Endodermal cell (in vitro differentiated cells): ENCODE data around the gene ARHGAP10. TPM values are rescaled to one million over a fixed set of nuclear protein-coding genes. Genes with fewer than 3 reads are reported as not detected.

Experiments used
- DNase-seq: peaks from one replicate; pipeline ENCODE4 v3.0.0-alpha.2; 2017
- H3K27ac ChIP-seq: 2 replicates; pipeline ENCODE4 v1.5.1; 2013; ENCODE audit warnings: mild to moderate bottlenecking, low read depth, low read length, moderate library complexity
- H3K27me3 ChIP-seq: 2 replicates; pipeline ENCODE4 v1.6.1; 2013; ENCODE audit warnings: mild to moderate bottlenecking, low read length, moderate library complexity; ENCODE audit not compliant: insufficient read depth, control insufficient read depth, poor library complexity, severe bottlenecking
- H3K36me3 ChIP-seq: 2 replicates; pipeline ENCODE4 v1.7.0; 2013; ENCODE audit warnings: mild to moderate bottlenecking, low read length, moderate library complexity; ENCODE audit not compliant: control insufficient read depth, insufficient read depth
- H3K4me1 ChIP-seq: one replicate; pipeline ENCODE4 v1.7.0; 2013; ENCODE audit warnings: low read length; ENCODE audit not compliant: control insufficient read depth, insufficient read depth
- H3K4me3 ChIP-seq: 2 replicates; pipeline ENCODE4 v1.5.1; 2013; ENCODE audit warnings: mild to moderate bottlenecking, low read length, moderate library complexity
- H3K9ac ChIP-seq: 2 replicates; pipeline ENCODE4 v1.6.1; 2013; ENCODE audit warnings: mild to moderate bottlenecking, low read length, moderate library complexity; ENCODE audit not compliant: poor library complexity, severe bottlenecking; ENCODE audit errors: extremely low read depth
- H3K9me3 ChIP-seq: 2 replicates; pipeline ENCODE4 v1.6.1; 2013; ENCODE audit warnings: mild to moderate bottlenecking, low read length, moderate library complexity; ENCODE audit not compliant: control insufficient read depth
- H3K27ac Mint-ChIP-seq: 2 replicates; pipeline ENCODE4 v1.8.0; 2020; ENCODE audit warnings: mixed read lengths
- H3K27me3 Mint-ChIP-seq: 2 replicates; pipeline ENCODE4 v1.8.0; 2021; ENCODE audit warnings: mild to moderate bottlenecking, mixed read lengths; ENCODE audit not compliant: insufficient read depth
- H3K36me3 Mint-ChIP-seq: 2 replicates; pipeline ENCODE4 v1.8.0; 2020; ENCODE audit warnings: low read depth, mixed read lengths
- H3K4me1 Mint-ChIP-seq: 2 replicates; pipeline ENCODE4 v1.8.0; 2020; ENCODE audit warnings: mixed read lengths
- H3K4me3 Mint-ChIP-seq: 2 replicates; pipeline ENCODE4 v1.8.0; 2020; ENCODE audit warnings: mild to moderate bottlenecking, moderate library complexity, mixed read lengths
- H3K9me3 Mint-ChIP-seq: 2 replicates; pipeline ENCODE4 v1.8.0; 2020; ENCODE audit warnings: mild to moderate bottlenecking, mixed read lengths
- WGBS, 2 experiments: methylation state at CpG; one replicate each; pipeline versions ENCODE4 v1.1.5 to v1.1.7; 2013; ENCODE audit warnings: missing lambda C conversion rate in 2 of 2, mixed read lengths in 1 of 2; ENCODE audit not compliant: insufficient coverage in 1 of 2, insufficient read length in 1 of 2; 5-methylcytosine and 5-hydroxymethylcytosine counted together
- total RNA-seq, 2 donors: library from RNA; stranded (reverse); fragmentation: NEBNext Ultra II Directional in 1 of 2; extraction: Animal tissue kit (Norgen Biotek cat#: 25700) in 1 of 2; gene quantifications; 2 replicates in 1 of 2; 3 replicates in 1 of 2; pipeline ENCODE4 v1.2.1, GENCODE V29; 2021
- TF ChIP-seq, protein P1 (sequence below): fragments of 200-600 bp; sonication (generic); conservative IDR thresholded peaks from 2 replicates; pipeline ENCODE4 v1.5.0; 2021; ENCODE audit warnings: antibody characterized with exemption, mild to moderate bottlenecking

ARHGAP10 gene
- total RNA-seq, 2 donors from 2014 or later: 9.1 to 11.8 TPM

GRCh38 chr4:148034813-148035212, 302.9 kb downstream of the ARHGAP10 start:
- no peaks in the 10 kb centered on the region for H3K4me1 Mint-ChIP-seq
- DNase-seq: no peak
- H3K27me3 Mint-ChIP-seq: no peaks in the 10 kb centered on the region
- H3K36me3 Mint-ChIP-seq: no peaks in the 10 kb centered on the region
- no peak overlapping the region for H3K27ac Mint-ChIP-seq
- no peak overlapping the region for H3K9ac ChIP-seq
- TF ChIP-seq, protein P1, sequence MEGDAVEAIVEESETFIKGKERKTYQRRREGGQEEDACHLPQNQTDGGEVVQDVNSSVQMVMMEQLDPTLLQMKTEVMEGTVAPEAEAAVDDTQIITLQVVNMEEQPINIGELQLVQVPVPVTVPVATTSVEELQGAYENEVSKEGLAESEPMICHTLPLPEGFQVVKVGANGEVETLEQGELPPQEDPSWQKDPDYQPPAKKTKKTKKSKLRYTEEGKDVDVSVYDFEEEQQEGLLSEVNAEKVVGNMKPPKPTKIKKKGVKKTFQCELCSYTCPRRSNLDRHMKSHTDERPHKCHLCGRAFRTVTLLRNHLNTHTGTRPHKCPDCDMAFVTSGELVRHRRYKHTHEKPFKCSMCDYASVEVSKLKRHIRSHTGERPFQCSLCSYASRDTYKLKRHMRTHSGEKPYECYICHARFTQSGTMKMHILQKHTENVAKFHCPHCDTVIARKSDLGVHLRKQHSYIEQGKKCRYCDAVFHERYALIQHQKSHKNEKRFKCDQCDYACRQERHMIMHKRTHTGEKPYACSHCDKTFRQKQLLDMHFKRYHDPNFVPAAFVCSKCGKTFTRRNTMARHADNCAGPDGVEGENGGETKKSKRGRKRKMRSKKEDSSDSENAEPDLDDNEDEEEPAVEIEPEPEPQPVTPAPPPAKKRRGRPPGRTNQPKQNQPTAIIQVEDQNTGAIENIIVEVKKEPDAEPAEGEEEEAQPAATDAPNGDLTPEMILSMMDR: no peak
- WGBS, 2 experiments: 71% methylated on average over 1 of the region's 1 CpG; no CpG with 5 or more reads in 1 of the 2 experiments
- H3K4me3 ChIP-seq: no peak overlapping the region
- no peaks in the 10 kb centered on the region for H3K27me3 ChIP-seq
- no peak overlapping the region for H3K27ac ChIP-seq
- no peaks in the 10 kb centered on the region for H3K36me3 ChIP-seq
- no peaks in the 10 kb centered on the region for H3K9me3 Mint-ChIP-seq
- H3K9me3 ChIP-seq: no peaks in the 10 kb centered on the region
- H3K4me3 Mint-ChIP-seq: no peak overlapping the region
- H3K4me1 ChIP-seq: no peaks in the 10 kb centered on the region

GRCh38 chr4:148041606-148042329, 309.9 kb downstream of the ARHGAP10 start:
- no peaks in the 10 kb centered on the region for H3K4me1 ChIP-seq
- Mint-ChIP-seq H3K36me3 (no peaks in the 10 kb centered on the region), H3K4me3 (no peak overlapping the region), H3K4me1 (peaks cover 5% of the 10 kb centered on the region), H3K27ac (no peak overlapping the region), H3K9me3 (no peaks in the 10 kb centered on the region), H3K27me3 (no peaks in the 10 kb centered on the region)
- no peak for DNase-seq
- TF ChIP-seq, protein P1: no peak
- no peaks in the 10 kb centered on the region for H3K9me3 ChIP-seq
- no peaks in the 10 kb centered on the region for H3K27me3 ChIP-seq
- H3K9ac ChIP-seq: no peak overlapping the region
- 87 to 88% methylated on average over 7 of the region's 7 CpGs for WGBS, 2 experiments
- H3K36me3 ChIP-seq: no peaks in the 10 kb centered on the region
- no peak overlapping the region for H3K4me3 ChIP-seq
- no peak overlapping the region for H3K27ac ChIP-seq

DNA sequence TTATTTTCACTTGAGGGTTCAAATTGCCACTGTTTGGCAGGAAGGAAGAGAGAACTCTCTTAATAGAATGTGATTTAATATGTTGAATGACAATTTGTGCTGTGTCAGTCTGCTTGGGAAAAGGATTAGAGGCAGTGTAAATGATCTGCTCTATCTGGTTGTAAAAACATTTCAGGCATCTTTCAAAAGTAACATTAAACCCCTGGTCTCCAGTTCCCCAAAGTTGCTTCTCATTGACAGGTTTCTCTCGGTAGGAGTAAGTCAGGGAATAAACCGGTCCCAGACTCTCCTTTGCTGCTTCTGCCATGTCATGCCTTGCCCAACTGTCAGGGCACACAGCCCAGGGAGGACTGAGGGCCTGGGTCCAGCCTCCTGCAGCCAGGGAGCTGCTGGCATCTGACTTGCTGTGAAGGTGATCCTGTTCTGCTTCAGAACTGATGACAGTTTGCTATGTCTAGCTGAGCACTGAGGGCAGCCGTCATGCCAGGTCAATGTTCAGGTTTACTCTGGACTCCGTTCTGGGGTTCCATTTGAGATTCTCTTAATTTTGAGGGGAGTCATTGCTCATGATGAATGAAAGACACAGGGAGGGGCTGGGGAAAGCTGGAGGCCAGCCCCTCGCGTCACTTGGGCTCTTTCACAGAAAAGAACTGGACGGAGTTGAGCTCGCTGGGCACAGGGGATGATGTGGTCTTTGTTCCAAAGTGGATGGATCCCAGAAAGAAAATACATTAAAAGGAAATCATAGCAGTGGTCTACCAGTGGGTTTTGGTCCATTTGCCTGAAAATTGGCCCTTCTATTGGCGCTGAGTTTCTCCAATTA, 312.4 kb downstream of the ARHGAP10 start:
- Histone ChIP-seq H3K9ac (no peak overlapping the region), H3K27ac (no peak overlapping the region), H3K9me3 (no peaks in the 10 kb centered on the region), H3K36me3 (no peaks in the 10 kb centered on the region), H3K4me1 (no peaks in the 10 kb centered on the region), H3K4me3 (no peak overlapping the region), H3K27me3 (no peaks in the 10 kb centered on the region)
- Mint-ChIP-seq H3K27ac (no peak overlapping the region), H3K36me3 (peaks cover 6% of the 10 kb centered on the region), H3K9me3 (no peaks in the 10 kb centered on the region), H3K4me3 (no peak overlapping the region), H3K4me1 (peaks cover 10% of the 10 kb centered on the region), H3K27me3 (no peaks in the 10 kb centered on the region)
- WGBS, 2 experiments: 92 to 96% methylated on average over 4 to 9 of the region's 9 CpGs
- TF ChIP-seq, protein P1: no peak
- no peak for DNase-seq
